ENCODE results near the gene LAMA2.
"Not testable (repeated sequence)": the region's sequence is repeated elsewhere in the genome, so short reads cannot be mapped to it uniquely, and the experiment has no call there.

The LAMA2 gene

GRCh38 chr6:129073691-129074395, 190.9 kb downstream of the LAMA2 start:
- no peaks in the 10 kb centered on the region for H3K27me3 ChIP-seq (ENCODE audit: insufficient read depth, low read length)
- H3K4me2 ChIP-seq (ENCODE audit: low read length), result no peak overlapping the region
- no peaks in the 10 kb centered on the region for H3F3A ChIP-seq (ENCODE audit: insufficient read depth, low read length)
- H2AFZ ChIP-seq (ENCODE audit: low read length), result no peak overlapping the region
- no peak overlapping the region for H3K4me3 ChIP-seq (ENCODE audit: low read depth, low read length, poor library complexity, severe bottlenecking)
- no peak overlapping the region for H3K27ac ChIP-seq (ENCODE audit: low read depth, low read length, poor library complexity, severe bottlenecking)
- H4K20me1 ChIP-seq (ENCODE audit: insufficient read depth, low read length), result no peaks in the 10 kb centered on the region
- no peaks in the 10 kb centered on the region for H3K79me2 ChIP-seq (ENCODE audit: insufficient read depth, low read length)
- H3K36me3 ChIP-seq (ENCODE audit: insufficient read depth, low read length), result no peaks in the 10 kb centered on the region
- no peaks in the 10 kb centered on the region for H3K9me3 ChIP-seq (ENCODE audit: low read length)
- H3K4me1 ChIP-seq (ENCODE audit: insufficient read depth, low read length, severe bottlenecking), result no peaks in the 10 kb centered on the region
- H3K9me2 ChIP-seq (ENCODE audit: low read depth, low read length), result no peaks in the 10 kb centered on the region
- no peak overlapping the region for H3K9ac ChIP-seq (ENCODE audit: low read length)
- TF ChIP-seq CTCF (IDR thresholded peaks at IDR 0.05; ENCODE audit: low read length) (no peak), EZH2 (IDR thresholded peaks at IDR 0.05; ENCODE audit: borderline replicate concordance, low read length) (no peak)

GRCh38 chr6:129084406-129084805, 201.5 kb downstream of the LAMA2 start:
- Histone ChIP-seq H3K9ac (ENCODE audit: low read length) (no peak overlapping the region), H2AFZ (ENCODE audit: low read length) (no peak overlapping the region), H3K4me2 (ENCODE audit: low read length) (no peak overlapping the region), H3K4me1 (ENCODE audit: insufficient read depth, low read length, severe bottlenecking) (no peaks in the 10 kb centered on the region), H4K20me1 (ENCODE audit: insufficient read depth, low read length) (no peaks in the 10 kb centered on the region), H3K9me2 (ENCODE audit: low read depth, low read length) (no peaks in the 10 kb centered on the region), H3K79me2 (ENCODE audit: insufficient read depth, low read length) (no peaks in the 10 kb centered on the region), H3K9me3 (ENCODE audit: low read length) (no peaks in the 10 kb centered on the region), H3K36me3 (ENCODE audit: insufficient read depth, low read length) (no peaks in the 10 kb centered on the region), H3K27ac (ENCODE audit: low read depth, low read length, poor library complexity, severe bottlenecking) (no peak overlapping the region), H3K4me3 (ENCODE audit: low read depth, low read length, poor library complexity, severe bottlenecking) (no peak overlapping the region), H3K27me3 (ENCODE audit: insufficient read depth, low read length) (no peaks in the 10 kb centered on the region), H3F3A (ENCODE audit: insufficient read depth, low read length) (no peaks in the 10 kb centered on the region)
- TF ChIP-seq EZH2 (IDR thresholded peaks at IDR 0.05; ENCODE audit: borderline replicate concordance, low read length) (no peak), CTCF (IDR thresholded peaks at IDR 0.05; ENCODE audit: low read length) (no peak)

GRCh38 chr6:129088481-129088880, 205.5 kb downstream of the LAMA2 start:
- H4K20me1 ChIP-seq (ENCODE audit: insufficient read depth, low read length); H3K4me3 ChIP-seq (ENCODE audit: low read depth, low read length, poor library complexity, severe bottlenecking); H3F3A ChIP-seq (ENCODE audit: insufficient read depth, low read length); H3K36me3 ChIP-seq (ENCODE audit: insufficient read depth, low read length); H2AFZ ChIP-seq (ENCODE audit: low read length); H3K4me2 ChIP-seq (ENCODE audit: low read length); H3K4me1 ChIP-seq (ENCODE audit: insufficient read depth, low read length, severe bottlenecking); H3K9me3 ChIP-seq (ENCODE audit: low read length); H3K27me3 ChIP-seq (ENCODE audit: insufficient read depth, low read length); H3K79me2 ChIP-seq (ENCODE audit: insufficient read depth, low read length); H3K27ac ChIP-seq (ENCODE audit: low read depth, low read length, poor library complexity, severe bottlenecking); H3K9me2 ChIP-seq (ENCODE audit: low read depth, low read length); H3K9ac ChIP-seq (ENCODE audit: low read length): not testable (repeated sequence)

GRCh38 chr6:129089357-129089756, 206.4 kb downstream of the LAMA2 start:
- Histone ChIP-seq H3K9me2 (ENCODE audit: low read depth, low read length) (no peaks in the 10 kb centered on the region), H3F3A (ENCODE audit: insufficient read depth, low read length) (no peaks in the 10 kb centered on the region), H3K27me3 (ENCODE audit: insufficient read depth, low read length) (no peaks in the 10 kb centered on the region), H3K4me3 (ENCODE audit: low read depth, low read length, poor library complexity, severe bottlenecking) (no peak overlapping the region), H3K27ac (ENCODE audit: low read depth, low read length, poor library complexity, severe bottlenecking) (no peak overlapping the region), H3K9ac (ENCODE audit: low read length) (no peak overlapping the region), H3K9me3 (ENCODE audit: low read length) (no peaks in the 10 kb centered on the region), H3K4me2 (ENCODE audit: low read length) (no peak overlapping the region), H3K4me1 (ENCODE audit: insufficient read depth, low read length, severe bottlenecking) (no peaks in the 10 kb centered on the region), H3K36me3 (ENCODE audit: insufficient read depth, low read length) (no peaks in the 10 kb centered on the region), H4K20me1 (ENCODE audit: insufficient read depth, low read length) (no peaks in the 10 kb centered on the region), H3K79me2 (ENCODE audit: insufficient read depth, low read length) (no peaks in the 10 kb centered on the region), H2AFZ (ENCODE audit: low read length) (no peak overlapping the region)
- TF ChIP-seq CTCF (IDR thresholded peaks at IDR 0.05; ENCODE audit: low read length) (no peak), EZH2 (IDR thresholded peaks at IDR 0.05; ENCODE audit: borderline replicate concordance, low read length) (no peak)
